CD4-positive, alpha-beta T cell treated with Interleukin-17A for 4 hours (primary cell): ENCODE results near the gene RRP8.

Experiments used
- DNase-seq: peaks from one replicate; pipeline ENCODE4 v3.0.0-alpha.2; 2020; ENCODE audit warnings: mixed read lengths

The RRP8 gene

DNA sequence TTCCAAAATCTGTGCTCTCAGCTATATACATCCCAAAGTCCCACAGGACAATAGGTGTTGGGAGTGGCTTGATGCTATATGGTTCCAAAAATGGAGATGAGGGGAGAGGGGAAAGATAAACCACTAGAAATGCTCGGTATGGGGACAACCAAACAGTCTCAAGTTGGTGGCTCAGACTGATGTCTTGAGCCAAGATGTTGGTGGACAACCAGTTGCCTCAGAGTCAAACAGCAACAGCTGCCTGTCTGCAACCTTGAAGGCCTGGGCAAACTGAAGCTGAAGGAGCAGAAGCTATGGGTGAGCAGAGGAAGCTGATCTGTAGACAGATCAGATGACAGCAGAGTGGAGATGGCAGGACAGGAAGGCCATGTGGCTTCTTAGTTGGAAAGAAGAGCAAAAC, 4.0 kb downstream of the RRP8 start:
- DNase-seq = no peak

DNA sequence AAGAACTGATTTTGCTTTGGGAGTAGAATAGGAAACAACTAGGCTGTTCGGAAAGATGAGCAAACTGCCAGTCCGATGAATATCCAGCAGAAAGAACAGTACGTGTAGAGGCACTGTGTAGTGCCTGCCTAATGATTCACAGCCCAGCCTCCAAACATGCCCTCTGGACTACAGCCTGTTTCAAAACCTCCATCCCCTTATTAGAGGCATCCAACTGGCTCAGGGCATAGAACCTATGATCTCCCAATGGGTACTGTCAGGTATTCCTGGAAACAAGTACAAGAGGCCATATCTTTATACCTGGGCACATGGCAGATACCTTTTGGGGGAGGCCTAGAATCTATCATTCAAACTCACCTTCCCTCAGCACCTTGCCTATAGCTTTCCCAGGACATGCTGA, 4.9 kb downstream of the RRP8 start:
- DNase-seq = no peak

GRCh38 chr11:6596239-6596877, 7.1 kb downstream of the RRP8 start:
- no peak for DNase-seq

DNA sequence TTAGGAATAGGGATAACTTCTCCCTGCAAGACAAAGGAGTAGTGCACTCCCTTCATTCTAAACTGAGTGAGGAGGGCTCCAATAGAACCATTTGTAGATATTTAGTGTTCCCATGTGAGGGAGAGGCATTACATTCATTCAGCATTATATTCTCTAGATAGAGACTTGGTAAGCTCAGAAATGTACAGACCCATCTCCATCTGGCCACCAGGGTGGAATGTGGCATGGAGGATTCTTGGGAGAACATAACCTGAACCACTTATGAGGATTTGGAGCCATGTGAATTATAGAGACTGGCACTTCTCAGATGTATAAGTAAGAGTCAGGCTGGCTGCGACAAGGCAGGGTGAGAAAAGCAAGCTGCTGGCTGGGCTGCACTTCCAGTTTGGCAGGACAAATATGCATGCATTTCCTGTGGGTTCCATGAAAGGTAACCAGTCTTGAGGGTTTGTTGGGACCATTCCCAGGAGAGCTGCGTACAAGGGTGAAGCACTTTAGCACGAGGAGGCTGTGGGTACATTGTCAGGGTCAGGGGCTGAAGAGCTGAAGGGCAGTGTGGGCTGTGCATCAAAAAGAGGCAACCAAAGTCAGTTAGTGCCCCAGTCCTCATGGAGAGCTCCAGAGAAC, 9.2 kb downstream of the RRP8 start:
- no peak for DNase-seq

DNA sequence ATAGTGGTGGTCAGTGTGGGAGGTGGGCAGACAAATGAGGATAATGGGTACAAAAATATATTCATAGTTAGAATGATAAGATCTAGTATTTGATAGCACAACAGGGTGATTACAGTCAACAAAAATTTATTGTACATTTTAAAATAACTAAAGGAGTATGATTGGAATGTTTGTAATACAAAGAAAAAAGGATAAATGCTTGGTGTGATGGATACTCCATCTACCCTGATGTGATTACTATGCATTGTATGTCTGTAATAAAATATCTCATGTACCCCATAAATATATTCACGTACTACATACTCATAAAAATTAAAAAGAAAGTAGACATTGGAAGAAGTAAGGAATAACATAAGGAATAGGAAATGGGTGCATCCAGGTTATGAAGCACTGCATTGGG, 15.4 kb downstream of the RRP8 start:
- DNase-seq = no peak

GRCh38 chr11:6587360-6587953, 16.0 kb downstream of the RRP8 start:
- no peak for DNase-seq

DNA sequence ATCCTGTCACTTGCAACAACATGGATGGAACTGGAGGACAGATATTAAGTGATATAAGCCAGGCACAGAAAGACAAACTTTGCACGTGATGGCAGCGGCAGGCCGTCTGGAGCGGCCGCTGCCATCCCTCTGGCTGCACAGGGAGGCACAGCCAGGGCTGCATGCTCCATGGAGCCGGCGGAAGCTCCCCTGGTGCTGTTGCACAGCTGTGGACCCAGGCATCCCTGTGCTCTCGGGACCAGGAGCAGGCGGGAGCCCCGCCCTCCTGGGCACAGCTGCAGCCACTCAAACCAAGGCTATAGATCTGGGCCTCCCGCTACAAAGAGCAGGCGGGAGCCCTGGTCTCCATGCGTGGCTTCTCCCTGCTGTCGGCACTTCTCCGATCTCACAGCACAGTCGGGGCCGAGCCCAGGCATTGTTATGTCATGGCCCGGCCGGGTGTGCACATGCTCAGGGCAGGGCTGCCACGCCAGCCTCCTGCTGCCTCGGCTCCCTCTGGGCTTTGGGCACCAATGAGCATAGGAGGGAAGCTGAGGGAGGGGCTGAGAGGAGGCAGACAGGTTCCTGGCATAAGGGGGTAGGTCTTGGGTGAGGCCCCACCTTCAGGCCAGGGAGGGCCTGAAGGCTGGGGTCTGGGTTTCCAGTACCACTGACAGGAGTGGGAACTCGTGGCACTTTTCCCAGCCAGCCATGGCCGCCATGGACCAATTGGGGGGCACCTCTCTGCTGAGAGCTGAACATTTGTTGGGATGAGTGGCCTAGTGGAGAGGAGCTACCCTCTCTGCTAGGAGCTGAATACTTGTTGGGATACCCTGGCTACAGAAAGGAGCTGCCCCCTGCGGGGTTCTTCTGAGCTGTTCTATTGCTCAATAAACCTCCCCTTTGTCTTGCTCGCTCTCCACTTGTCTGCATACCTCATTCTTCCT, 16.7 kb downstream of the RRP8 start:
- DNase-seq = no peak

- no peak for DNase-seq
Observed at GRCh38 chr11:6584528-6584927, 18.9 kb downstream of the RRP8 start.

- DNase-seq = no peak
Observed at GRCh38 chr11:6583584-6583983, 19.8 kb downstream of the RRP8 start.

GRCh38 chr11:6579681-6580080, 23.7 kb downstream of the RRP8 start:
- DNase-seq = no peak

- no peak for DNase-seq
Observed at GRCh38 chr11:6578134-6578533, 25.3 kb downstream of the RRP8 start.

- no peak for DNase-seq
Observed at GRCh38 chr11:6576471-6577373, 26.7 kb downstream of the RRP8 start.

DNA sequence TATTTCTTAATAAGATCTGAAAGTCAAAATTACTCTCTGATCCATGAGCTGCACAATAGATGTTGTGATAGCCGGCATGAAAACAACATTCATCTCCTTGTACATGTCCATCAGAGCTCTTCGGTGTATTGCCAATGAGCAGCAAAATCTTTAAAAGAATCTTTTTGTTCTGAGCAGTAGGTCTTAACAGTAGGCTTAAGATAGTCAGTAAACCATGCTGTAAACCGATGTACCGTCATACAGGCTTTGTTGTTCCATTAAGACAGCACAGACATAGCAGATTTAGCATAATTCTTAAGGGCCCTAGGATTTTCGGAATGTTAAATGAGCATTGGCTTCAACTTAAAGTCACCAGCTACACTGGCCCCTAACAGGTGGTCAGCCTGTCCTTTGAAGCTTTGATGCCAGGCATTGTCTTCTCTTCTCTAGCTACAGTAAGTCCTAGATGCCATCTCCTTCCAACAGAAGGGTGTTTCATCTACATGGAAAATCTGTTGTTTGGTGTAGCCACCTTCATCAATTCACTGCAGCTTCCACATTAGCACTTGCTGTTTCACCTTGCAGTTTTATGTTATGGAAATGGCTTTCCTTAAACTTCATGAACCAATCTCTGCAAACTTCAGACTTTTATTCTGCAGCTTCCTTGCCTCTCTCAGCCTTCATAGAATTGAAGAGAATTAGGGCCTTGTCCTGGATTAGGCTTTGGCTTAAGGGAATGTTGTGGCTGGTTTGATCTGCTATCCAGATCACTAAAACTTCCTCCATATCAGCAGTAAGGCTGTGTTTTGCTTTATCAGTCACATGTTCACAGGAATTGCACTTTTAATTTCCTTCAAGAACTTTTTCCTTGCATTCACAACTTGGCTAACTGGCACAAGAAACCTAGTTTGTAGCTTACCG, 28.4 kb downstream of the RRP8 start:
- DNase-seq = no peak

GRCh38 chr11:6572215-6572614, 31.2 kb downstream of the RRP8 start:
- DNase-seq = no peak

GRCh38 chr11:6571434-6572008, 31.9 kb downstream of the RRP8 start:
- no peak for DNase-seq

DNA sequence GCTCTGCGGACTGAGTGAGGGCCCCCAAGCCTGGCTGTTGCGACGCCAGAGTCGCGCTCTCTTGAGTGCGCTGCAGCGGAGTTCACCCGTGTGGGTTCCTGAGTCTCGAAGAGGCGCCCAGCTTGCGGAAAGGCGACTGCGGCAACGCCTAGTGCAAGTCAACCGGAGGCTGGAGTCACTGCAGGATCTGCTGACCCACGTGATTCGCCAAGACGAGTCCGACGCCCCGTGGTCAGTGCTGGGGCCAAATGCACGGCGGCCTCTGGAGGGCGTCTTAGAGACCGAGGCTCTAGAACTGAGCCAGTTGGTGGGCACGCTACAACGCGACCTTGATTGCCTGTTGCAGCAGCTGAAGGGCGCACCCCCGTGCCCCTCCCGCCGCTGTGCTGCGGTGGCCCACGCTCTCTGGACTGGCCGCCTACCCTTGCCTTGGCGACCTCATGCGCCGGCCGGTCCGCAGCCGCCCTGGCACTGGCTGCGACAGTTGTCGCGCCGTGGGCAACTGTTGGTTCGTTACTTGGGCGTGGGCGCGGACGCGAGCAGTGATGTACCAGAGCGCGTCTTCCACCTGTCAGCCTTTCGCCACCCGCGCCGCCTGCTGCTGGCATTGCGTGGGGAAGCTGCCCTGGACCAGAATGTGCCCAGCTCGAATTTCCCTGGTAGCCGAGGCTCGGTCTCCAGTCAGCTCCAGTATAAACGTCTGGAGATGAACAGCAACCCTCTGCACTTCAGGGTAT, 32.6 kb downstream of the RRP8 start:
- no peak for DNase-seq

DNA sequence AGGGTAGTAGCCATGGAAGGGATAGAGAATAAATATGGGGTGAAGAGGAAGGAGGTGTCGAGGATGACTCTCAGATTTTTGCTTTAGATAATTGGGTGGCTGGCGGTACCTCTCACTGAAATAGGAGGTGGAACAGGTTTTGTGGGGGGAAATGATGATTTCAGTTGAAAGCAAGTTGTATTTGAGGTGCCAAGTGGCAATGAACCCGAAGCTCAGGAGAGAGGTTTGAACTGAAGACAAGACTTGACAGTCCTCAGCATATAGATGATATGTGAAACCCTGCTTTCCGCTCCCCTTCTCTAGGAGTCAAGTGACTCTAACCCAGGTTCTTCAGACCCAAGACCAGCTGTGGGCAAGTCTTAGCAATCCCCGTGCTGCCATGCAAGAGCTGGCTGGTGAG, 33.7 kb downstream of the RRP8 start:
- DNase-seq = no peak

DNA sequence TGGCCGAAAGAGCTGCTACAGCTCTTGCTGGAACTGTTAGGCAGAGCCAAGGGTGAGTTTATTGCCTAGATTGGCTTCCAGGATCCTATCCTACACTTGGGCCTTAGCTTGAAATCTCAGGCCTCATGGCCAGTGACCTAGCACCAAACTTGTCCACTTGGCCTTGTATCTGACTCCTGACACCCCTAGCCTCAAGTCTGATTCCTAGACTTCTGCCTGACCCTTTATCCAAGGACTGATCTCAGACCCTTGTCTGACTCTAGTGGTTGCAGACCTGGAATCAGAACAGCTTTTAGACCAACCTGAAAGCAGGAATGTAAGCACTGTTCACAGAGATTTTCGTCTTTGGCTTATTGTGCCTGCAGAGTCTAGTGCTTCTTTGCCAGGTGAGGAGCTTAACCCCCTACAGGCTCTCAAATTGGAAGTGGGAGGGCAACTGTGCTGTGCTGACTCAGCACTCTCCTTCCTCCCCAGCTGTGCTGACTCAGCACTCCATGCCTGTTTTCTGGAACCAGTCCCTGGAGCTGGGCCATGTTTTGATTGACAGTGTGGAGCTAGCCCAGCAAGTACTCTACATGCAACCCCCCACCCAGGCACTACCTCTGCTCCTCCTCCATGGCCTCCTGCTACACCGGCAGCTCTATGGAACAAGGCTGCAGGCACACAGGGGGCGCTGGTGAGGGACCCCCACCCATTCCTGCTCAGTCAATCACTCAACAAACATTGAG, 35.1 kb downstream of the RRP8 start:
- no peak for DNase-seq

DNA sequence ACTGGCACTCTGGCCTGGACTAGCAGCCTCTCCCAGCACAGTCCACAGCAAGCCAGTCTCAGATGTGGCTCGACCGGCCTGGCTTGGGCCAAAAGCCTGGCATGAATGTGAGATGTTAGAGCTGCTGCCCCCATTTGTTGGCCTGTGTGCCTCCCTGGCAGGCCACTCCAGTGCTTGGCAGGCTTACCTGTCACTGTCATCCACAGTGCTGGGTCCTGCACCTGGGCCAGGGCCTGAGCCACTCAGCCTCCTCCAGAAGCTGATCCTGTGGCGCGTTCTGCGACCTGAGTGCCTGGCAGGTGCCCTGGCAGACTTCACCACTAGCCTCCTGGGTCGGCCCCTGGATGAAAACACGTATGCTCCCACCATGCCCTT, 36.1 kb downstream of the RRP8 start:
- DNase-seq = no peak
